ENCODE data around the gene NAE1. TPM values are rescaled to one million over a fixed set of nuclear protein-coding genes. Genes with fewer than 3 reads are reported as not detected.

NAE1 gene
- polyA plus RNA-seq, 1 donor (not counting 4 experiments of a cell fraction or from before 2014, with no cell fraction given) = 113 TPM

GRCh38 chr16:66851166-66851964 is 20.6 kb upstream of the NAE1 start:
- no peak for DNase-seq (ENCODE audit: low read depth, low spot score)
- dilution Hi-C loops (cut with MboI; ENCODE audit: extremely low pct_ligation_motif_present, low sequenced_read_pairs) = no loop called here
- no peak for FAIRE-seq
- no peak overlapping the region for H3K4me2 ChIP-seq (ENCODE audit: control insufficient read depth, extremely low read depth, insufficient read depth, low read depth, low read length)
- H3K9me3 ChIP-seq (ENCODE audit: control insufficient read depth, low read depth, low read length) = no peaks in the 10 kb centered on the region
- no peaks in the 10 kb centered on the region for H3K9me1 ChIP-seq (ENCODE audit: control insufficient read depth, extremely low read depth, insufficient read depth, low read length)
- peaks cover 32% of the 10 kb centered on the region for H3K27me3 ChIP-seq (ENCODE audit: control insufficient read depth, extremely low read depth, insufficient read depth, low read length)
- TF ChIP-seq CTCF (optimal IDR thresholded peaks at IDR 0.05 in 1 of 3, IDR thresholded peaks at IDR 0.05 in 1 of 3, conservative IDR thresholded peaks at IDR 0.05 in 1 of 3; ENCODE audit: extremely low read depth in 1 of 3, insufficient read depth in 2 of 3, low read length in 3 of 3) (no peak), EZH2 (IDR thresholded peaks at IDR 0.05; ENCODE audit: low read length) (no peak)
- H3K4me3 ChIP-seq (ENCODE audit: control insufficient read depth in 2 of 3, extremely low read depth in 1 of 3, insufficient read depth in 2 of 3, low read depth in 1 of 3, low read length in 3 of 3) = no peak overlapping the region
- H3K4me1 ChIP-seq (ENCODE audit: control insufficient read depth, extremely low read depth, insufficient read depth, low read length) = no peaks in the 10 kb centered on the region
- no peak overlapping the region for H3K27ac ChIP-seq (ENCODE audit: control insufficient read depth, insufficient read depth, low read length)
- no peaks in the 10 kb centered on the region for H4K20me1 ChIP-seq (ENCODE audit: control insufficient read depth, extremely low read depth, insufficient read depth, low read length)
- H2AFZ ChIP-seq (ENCODE audit: control insufficient read depth, low read length) = no peak overlapping the region
- no peak overlapping the region for H3K9ac ChIP-seq (ENCODE audit: control insufficient read depth, extremely low read depth, insufficient read depth, low read length)
- no peaks in the 10 kb centered on the region for H3K79me2 ChIP-seq (ENCODE audit: control insufficient read depth, insufficient read depth, low read length)
- no peaks in the 10 kb centered on the region for H3K36me3 ChIP-seq (ENCODE audit: control insufficient read depth in 2 of 2, extremely low read depth in 1 of 2, insufficient read depth in 2 of 2, low read length in 2 of 2)

GRCh38 chr16:66850115-66850815 is 19.5 kb upstream of the NAE1 start:
- peaks cover 42% of the 10 kb centered on the region for H3K27me3 ChIP-seq (ENCODE audit: control insufficient read depth, extremely low read depth, insufficient read depth, low read length)
- no peak overlapping the region for H3K4me3 ChIP-seq (ENCODE audit: control insufficient read depth in 2 of 3, extremely low read depth in 1 of 3, insufficient read depth in 2 of 3, low read depth in 1 of 3, low read length in 3 of 3)
- dilution Hi-C loops (cut with MboI; ENCODE audit: extremely low pct_ligation_motif_present, low sequenced_read_pairs) = no loop called here
- H2AFZ ChIP-seq (ENCODE audit: control insufficient read depth, low read length) = no peak overlapping the region
- no peaks in the 10 kb centered on the region for H3K9me3 ChIP-seq (ENCODE audit: control insufficient read depth, low read depth, low read length)
- FAIRE-seq (no peak), DNase-seq (ENCODE audit: low read depth, low spot score) (no peak)
- no peaks in the 10 kb centered on the region for H3K4me1 ChIP-seq (ENCODE audit: control insufficient read depth, extremely low read depth, insufficient read depth, low read length)
- H3K4me2 ChIP-seq (ENCODE audit: control insufficient read depth, extremely low read depth, insufficient read depth, low read depth, low read length) = no peak overlapping the region
- no peak for TF ChIP-seq EZH2 (IDR thresholded peaks at IDR 0.05; ENCODE audit: low read length)
- TF ChIP-seq CTCF (optimal IDR thresholded peaks at IDR 0.05 in 1 of 3, IDR thresholded peaks at IDR 0.05 in 1 of 3, conservative IDR thresholded peaks at IDR 0.05 in 1 of 3; ENCODE audit: extremely low read depth in 1 of 3, insufficient read depth in 2 of 3, low read length in 3 of 3) = no peak
- H3K79me2 ChIP-seq (ENCODE audit: control insufficient read depth, insufficient read depth, low read length) = no peaks in the 10 kb centered on the region
- H3K9ac ChIP-seq (ENCODE audit: control insufficient read depth, extremely low read depth, insufficient read depth, low read length) = no peak overlapping the region
- H4K20me1 ChIP-seq (ENCODE audit: control insufficient read depth, extremely low read depth, insufficient read depth, low read length) = no peaks in the 10 kb centered on the region
- H3K9me1 ChIP-seq (ENCODE audit: control insufficient read depth, extremely low read depth, insufficient read depth, low read length) = no peaks in the 10 kb centered on the region
- H3K36me3 ChIP-seq (ENCODE audit: control insufficient read depth in 2 of 2, extremely low read depth in 1 of 2, insufficient read depth in 2 of 2, low read length in 2 of 2) = no peaks in the 10 kb centered on the region
- H3K27ac ChIP-seq (ENCODE audit: control insufficient read depth, insufficient read depth, low read length) = no peak overlapping the region

Measured in keratinocyte (primary cell).